ENCODE results near the gene FSTL3. TPM values are rescaled to one million over a fixed set of nuclear protein-coding genes. Genes with fewer than 3 reads are reported as not detected.
"Not testable (repeated sequence)": the region's sequence is repeated elsewhere in the genome, so short reads cannot be mapped to it uniquely, and the experiment has no call there.

FSTL3 gene
- total RNA-seq, 2 experiments from 2014 or later = 6.2 to 6.5 TPM

DNA sequence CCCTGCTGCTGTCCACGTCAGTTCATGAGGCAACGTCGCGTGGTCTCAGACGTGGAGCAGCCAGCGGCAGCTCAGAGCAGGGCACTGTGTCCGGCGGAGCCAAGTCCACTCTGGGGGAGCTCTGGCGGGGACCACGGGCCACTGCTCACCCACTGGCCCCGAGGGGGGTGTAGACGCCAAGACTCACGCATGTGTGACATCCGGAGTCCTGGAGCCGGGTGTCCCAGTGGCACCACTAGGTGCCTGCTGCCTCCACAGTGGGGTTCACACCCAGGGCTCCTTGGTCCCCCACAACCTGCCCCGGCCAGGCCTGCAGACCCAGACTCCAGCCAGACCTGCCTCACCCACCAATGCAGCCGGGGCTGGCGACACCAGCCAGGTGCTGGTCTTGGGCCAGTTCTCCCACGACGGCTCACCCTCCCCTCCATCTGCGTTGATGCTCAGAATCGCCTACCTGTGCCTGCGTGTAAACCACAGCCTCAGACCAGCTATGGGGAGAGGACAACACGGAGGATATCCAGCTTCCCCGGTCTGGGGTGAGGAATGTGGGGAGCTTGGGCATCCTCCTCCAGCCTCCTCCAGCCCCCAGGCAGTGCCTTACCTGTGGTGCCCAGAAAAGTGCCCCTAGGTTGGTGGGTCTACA, 6.6 kb downstream of the FSTL3 start:
- no peak for DNase-seq
- H3K4me1 Mint-ChIP-seq = no peaks in the 10 kb centered on the region
- H3K36me3 Mint-ChIP-seq = peaks cover 1% of the 10 kb centered on the region
- H3K9me3 Mint-ChIP-seq = no peaks in the 10 kb centered on the region
- H3K4me3 Mint-ChIP-seq = no peak overlapping the region
- H3K27ac Mint-ChIP-seq = no peak overlapping the region
- H3K27me3 Mint-ChIP-seq = peaks cover under 1% of the 10 kb centered on the region

DNA sequence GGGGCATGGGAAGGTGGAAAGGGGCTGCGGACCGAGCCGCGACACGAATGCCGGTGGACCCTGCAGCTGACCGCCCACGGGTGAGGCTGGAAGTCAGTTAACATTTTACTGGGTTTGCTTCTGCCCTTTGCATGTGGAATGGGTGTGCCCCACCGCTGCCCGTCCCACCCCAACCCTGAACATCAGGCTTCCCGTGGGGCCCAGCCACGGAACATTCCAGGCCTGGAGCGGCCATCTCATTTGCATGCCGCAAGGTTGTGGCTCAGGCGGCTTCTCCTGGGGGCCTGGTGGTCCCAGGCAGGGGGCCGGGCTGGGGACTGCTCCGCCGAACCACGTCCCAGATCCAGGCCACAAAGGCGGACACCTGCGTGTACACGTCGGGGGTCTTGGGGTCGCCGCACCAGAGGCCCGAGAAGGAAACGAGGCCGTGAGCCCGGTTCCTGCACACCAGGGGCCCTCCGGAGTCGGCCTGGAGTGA, 9.3 kb downstream of the FSTL3 start:
- Mint-ChIP-seq H3K36me3 (peaks cover 1% of the 10 kb centered on the region), H3K4me1 (no peaks in the 10 kb centered on the region), H3K27me3 (no peaks in the 10 kb centered on the region), H3K4me3 (no peak overlapping the region), H3K27ac (no peak overlapping the region), H3K9me3 (no peaks in the 10 kb centered on the region)
- no peak for DNase-seq

DNA sequence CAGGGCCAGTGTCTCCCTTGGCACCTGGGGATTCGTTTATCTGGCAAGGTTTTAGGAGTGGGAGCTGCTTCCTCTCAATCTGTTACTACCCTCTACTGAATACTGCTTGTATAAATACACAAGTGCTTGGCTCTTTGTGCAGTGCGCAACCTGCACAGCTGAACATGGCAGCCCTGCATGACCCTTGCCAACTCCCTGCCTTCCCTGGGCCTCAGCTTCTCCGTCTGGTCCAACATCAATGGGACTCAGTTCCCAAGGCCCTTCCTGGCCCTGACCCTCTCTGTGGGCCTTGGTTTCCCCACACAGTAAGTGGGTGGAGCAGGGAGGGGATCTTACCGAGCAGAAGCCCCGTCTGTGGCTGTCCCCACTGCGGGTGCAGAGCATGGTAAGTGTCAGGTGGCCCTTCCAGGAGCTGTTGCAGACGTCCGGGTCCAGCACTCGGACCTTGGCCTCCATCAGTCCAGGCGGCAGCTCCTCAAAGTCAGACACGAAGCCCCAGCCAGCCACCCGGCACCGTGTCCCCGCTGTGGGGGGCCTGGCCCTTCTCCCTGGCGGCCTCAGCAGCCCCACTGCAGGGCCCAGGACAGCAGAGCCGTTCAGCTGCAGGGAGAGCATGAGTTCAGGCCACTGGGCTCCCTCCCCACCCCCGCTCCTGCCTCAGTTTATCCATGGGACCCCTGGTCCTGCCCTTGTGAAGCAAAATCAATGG, 10.6 kb downstream of the FSTL3 start:
- no peak for DNase-seq
- H3K36me3 Mint-ChIP-seq = no peaks in the 10 kb centered on the region
- H3K27me3 Mint-ChIP-seq = no peaks in the 10 kb centered on the region
- no peaks in the 10 kb centered on the region for H3K9me3 Mint-ChIP-seq
- H3K4me1 Mint-ChIP-seq = no peaks in the 10 kb centered on the region
- no peak overlapping the region for H3K27ac Mint-ChIP-seq
- H3K4me3 Mint-ChIP-seq = no peak overlapping the region

DNA sequence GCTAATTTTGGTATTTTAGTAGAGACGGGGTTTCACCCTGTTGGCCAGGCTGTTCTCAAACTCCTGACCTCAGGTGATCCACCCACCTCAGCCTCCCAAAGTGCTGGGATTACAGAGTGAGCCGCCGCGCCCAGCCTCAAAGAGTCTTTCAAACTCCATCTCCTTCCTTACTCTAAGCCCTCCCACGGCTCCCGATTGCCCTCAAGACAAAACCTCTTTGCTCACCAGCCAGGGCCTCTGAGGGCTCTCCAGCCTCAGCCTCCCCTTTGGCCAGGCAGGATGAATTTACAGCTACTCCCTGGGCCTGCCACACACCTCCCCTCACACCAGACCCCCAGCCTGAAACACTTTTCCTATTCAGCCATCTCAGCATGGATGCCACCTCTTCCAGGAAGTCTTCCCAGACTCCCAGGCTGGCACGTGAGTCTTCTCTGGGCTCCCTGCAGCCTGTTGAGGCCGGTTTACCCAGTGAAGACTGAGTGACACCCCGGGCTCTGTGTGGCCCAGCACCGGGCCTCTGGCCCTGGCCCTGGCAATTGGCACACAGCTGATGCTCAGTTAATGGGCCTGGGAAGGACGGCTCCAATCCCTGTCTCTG, 11.5 kb downstream of the FSTL3 start:
- DNase-seq = no peak
- no peaks in the 10 kb centered on the region for H3K9me3 Mint-ChIP-seq
- no peaks in the 10 kb centered on the region for H3K36me3 Mint-ChIP-seq
- H3K27ac Mint-ChIP-seq = no peak overlapping the region
- H3K27me3 Mint-ChIP-seq = no peaks in the 10 kb centered on the region
- no peaks in the 10 kb centered on the region for H3K4me1 Mint-ChIP-seq
- H3K4me3 Mint-ChIP-seq = no peak overlapping the region

DNA sequence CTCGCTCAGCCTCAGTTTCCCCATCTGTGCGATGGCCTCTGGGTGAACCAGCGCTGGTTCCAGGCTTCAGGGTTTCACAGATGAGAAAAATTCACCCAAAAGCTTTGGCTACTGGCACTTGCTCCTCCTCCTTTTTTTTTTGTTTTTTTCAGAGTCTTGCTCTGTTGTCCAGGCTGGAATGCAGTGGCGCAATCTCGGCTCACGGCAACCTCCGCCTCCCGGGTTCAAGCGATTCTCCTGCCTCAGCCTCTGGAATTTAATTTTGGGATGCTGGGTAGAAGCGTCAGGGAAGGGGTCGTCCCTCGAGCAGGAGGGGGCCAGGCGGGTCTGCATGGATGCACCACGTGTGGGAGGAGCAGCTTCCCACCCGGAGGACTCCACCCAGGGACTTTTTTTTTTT, 12.0 kb downstream of the FSTL3 start:
- H3K9me3 Mint-ChIP-seq = no peaks in the 10 kb centered on the region
- H3K4me3 Mint-ChIP-seq = no peak overlapping the region
- no peak overlapping the region for H3K27ac Mint-ChIP-seq
- DNase-seq = no peak
- H3K36me3 Mint-ChIP-seq = no peaks in the 10 kb centered on the region
- no peaks in the 10 kb centered on the region for H3K4me1 Mint-ChIP-seq
- no peaks in the 10 kb centered on the region for H3K27me3 Mint-ChIP-seq

DNA sequence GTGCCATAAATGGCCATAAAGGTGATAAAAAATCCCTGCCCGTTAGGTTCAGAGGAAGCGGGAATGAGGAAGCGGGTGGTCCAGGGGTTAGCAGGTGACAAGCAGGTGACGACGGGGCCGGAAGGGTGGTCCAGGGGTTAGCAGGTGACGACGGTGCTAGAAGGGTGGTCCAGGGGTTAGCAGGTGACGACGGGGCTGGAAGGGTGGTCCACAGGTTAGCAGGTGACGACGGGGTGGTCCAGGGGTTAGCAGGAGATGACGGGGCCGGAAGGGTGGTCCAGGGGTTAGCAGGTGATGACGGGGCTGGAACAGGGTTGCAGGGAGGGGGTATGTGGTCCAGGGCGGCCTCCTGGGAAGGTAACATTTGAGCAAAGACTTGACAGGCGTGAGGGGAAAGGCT, 12.8 kb downstream of the FSTL3 start:
- Mint-ChIP-seq H3K9me3 (no peaks in the 10 kb centered on the region), H3K4me3 (no peak overlapping the region), H3K4me1 (no peaks in the 10 kb centered on the region), H3K27ac (no peak overlapping the region), H3K27me3 (no peaks in the 10 kb centered on the region), H3K36me3 (no peaks in the 10 kb centered on the region)
- no peak for DNase-seq

DNA sequence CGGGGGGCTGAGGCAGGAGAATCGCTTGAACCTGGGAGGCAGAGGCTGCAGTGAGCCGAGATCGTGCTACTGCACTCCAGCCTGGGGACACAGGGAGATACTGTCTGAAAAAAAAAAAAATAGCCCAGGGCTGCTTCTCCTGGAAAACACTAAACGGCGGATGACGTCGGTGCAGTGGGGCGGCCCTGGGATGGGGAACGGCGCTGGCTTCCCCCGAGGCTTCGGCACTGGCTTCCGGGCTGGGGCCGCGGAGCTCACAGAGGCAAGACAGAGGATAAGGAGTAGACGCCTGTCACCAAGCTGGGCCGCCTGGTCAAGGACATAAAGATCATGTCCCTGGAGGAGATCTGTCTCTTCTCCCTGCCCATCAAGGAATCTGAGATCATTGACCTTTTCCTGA, 14.0 kb downstream of the FSTL3 start:
- Mint-ChIP-seq H3K36me3 (no peaks in the 10 kb centered on the region), H3K9me3 (no peaks in the 10 kb centered on the region), H3K4me1 (no peaks in the 10 kb centered on the region), H3K27ac (no peak overlapping the region), H3K4me3 (no peak overlapping the region), H3K27me3 (peaks cover 10% of the 10 kb centered on the region)
- no peak for DNase-seq

DNA sequence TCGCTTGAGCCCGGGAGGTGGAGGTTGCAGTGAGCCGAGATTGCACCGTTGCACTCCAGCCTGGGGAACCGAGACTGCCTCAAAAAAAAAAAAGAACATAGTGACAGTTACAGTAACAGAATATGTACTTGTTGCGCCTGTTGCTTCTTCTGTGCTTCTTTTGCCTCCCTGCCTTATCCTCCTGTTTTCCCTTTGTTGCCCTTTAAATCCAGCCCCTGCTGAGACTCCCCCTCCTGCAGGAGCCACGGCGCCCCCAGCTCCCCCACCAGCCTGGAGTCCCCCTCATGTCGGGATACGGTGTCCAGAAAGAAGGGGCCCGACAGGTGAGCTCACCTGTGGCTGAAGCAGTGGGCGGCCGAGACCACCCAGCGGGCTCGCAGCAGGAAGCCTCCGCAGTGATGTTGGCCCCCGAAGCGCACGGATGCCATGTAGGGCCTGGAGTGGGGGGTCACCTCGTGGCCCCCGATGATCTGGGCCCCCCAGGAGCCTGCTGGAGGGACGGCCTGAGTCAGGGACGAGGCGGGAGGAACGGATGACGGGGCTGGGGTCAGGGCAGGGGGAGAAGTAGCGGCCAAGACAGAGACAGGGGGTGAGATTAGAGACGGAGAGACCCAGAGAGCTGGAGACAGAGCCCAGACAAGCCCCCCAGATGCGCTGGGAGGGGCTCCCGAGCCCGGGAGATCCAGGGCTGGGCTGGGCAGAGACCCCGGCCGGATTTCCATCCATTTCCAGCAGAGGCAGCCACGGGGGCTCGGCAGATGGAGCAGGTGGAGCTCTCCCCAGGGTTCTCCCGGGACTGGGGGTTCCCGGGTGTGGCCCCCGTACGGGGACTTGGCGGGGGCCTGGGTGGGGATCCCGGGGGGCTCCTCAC, 18.5 kb downstream of the FSTL3 start:
- no peaks in the 10 kb centered on the region for H3K9me3 Mint-ChIP-seq
- H3K4me3 Mint-ChIP-seq = no peak overlapping the region
- H3K27ac Mint-ChIP-seq = no peak overlapping the region
- no peak for DNase-seq
- H3K27me3 Mint-ChIP-seq = peaks cover 42% of the 10 kb centered on the region
- H3K4me1 Mint-ChIP-seq = peaks cover 2% of the 10 kb centered on the region
- H3K36me3 Mint-ChIP-seq = no peaks in the 10 kb centered on the region

DNA sequence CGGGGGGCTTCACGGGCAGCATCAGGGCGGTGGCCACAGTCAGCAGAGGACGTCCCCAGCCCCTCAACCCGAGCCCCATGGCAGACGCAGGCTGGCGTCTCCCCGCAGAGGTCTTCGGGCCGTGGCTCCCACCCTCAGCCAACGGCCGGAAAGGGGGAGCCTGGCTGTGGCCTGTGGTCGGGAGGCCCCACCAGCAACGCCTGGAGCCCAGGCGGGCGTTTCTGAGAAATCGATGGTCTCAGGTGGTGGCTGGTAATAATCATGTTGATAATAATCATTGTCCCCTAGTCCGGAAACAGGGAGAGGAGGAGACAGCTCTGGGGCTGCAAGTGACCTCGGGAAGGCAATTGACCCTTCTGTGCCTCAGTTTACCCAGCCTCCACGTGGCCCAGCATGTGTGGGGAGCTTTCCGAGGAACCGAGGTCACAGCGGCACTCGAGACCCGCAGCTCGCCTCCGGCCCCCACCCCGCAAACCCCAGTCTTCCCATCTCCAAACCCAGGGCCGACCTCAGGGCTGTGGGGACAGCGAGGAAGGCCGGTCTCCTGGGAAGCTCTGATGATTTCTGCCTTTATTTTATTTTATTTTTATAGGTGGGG, 19.3 kb downstream of the FSTL3 start, which contains the start of gene PRSS57:
TSS of gene PRSS57 (minus strand) at position 101 of the 598 bp plus-strand sequence. CDS start at position 79, 22 bp downstream.
- Mint-ChIP-seq H3K27ac (no peak within 1 kb of the TSS), H3K27me3 (peaks cover 46% of the 10 kb centered on the region), H3K4me1 (peaks cover 2% of the 10 kb centered on the region), H3K4me3 (no peak within 1 kb of the TSS), H3K36me3 (no peaks in the 10 kb centered on the region), H3K9me3 (no peaks in the 10 kb centered on the region)
- DNase-seq = no peak

DNA sequence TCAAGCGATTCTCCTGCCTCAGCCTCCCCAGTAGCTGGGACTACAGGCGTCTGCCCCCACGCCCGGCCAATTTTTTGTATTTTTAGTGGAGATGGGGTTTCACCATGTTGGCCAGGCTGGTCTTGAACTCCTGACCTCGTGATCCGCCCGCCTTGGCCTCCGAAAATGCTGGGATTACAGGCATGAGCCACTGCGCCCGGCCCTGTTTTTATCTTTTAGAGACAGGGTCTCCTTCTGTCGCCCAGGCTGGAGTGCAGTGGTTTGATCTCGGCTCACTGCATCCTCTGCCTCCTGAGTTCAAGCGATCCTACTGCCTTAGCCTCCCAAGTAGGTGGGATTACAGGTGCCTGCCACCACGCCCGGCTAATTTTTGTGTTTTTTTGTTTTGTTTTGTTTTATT, 22.3 kb downstream of the FSTL3 start:
- H3K27me3 Mint-ChIP-seq = peaks cover 62% of the 10 kb centered on the region
- not testable (repeated sequence) for H3K9me3 Mint-ChIP-seq, H3K4me3 Mint-ChIP-seq, H3K36me3 Mint-ChIP-seq, H3K27ac Mint-ChIP-seq, DNase-seq, H3K4me1 Mint-ChIP-seq

DNA sequence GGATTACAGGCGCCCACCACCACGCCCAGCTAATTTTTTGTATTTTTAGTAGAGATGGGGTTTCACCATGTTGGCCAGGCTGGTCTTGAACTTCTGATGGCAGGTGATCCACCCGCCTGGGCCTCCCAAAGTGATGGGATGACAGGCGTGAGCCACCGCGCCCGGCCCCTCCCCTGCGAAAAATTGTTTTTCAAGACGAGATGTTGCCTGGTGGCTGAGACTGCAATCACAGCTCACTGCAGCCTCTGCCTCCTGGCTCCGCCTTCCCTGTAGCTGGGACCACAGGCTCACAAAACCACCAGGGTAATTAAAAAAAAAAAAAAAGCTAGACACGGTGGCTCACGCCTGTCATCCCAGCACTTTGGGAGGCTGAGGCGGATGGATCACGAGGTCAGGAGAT, 23.7 kb downstream of the FSTL3 start:
- H3K27ac Mint-ChIP-seq = not testable (repeated sequence)

DNA sequence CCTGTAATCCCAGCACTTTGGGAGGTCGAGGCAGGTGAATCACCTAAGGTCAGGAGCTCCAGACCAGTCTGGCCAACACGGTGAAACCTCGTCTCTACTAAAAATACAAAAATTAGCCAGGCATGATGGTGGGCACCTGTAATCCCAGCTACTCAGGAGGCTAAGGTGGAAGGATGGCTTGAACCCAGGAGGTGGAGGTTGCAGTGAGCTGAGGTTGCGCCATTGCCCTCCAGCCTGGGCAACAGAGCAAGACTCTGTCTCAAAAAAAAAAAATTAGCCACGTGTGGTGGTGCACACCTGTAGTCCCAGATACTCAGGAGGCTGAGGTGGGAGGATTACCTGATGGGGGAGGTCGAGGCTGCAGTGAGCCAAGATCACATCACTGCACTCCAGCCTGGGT, 26.7 kb downstream of the FSTL3 start:
- DNase-seq, H3K9me3 Mint-ChIP-seq, H3K27ac Mint-ChIP-seq, H3K4me3 Mint-ChIP-seq, H3K36me3 Mint-ChIP-seq, H3K4me1 Mint-ChIP-seq: not testable (repeated sequence)
- peaks cover 61% of the 10 kb centered on the region for H3K27me3 Mint-ChIP-seq

More for the DNA sequence above, 23.7 kb downstream of the FSTL3 start:
- not testable (repeated sequence) for H3K36me3 Mint-ChIP-seq, DNase-seq, H3K9me3 Mint-ChIP-seq, H3K4me1 Mint-ChIP-seq, H3K4me3 Mint-ChIP-seq
- peaks cover 59% of the 10 kb centered on the region for H3K27me3 Mint-ChIP-seq

DNA sequence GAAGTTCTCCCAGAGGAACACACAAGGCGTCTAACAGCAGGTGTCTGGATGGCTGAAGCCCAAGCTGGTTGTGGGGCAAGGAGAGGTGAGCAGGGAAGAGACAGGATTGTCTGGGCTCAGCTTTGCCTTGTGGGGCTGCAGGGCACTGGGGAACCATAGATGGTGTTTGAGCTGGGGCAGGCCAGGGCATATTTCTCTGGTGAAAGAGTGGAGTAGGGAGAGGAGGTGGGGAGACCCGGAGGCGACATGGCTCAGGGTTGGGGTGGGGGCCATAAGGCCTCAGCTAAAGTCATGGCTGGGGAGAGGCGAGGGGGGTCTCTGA, 27.1 kb downstream of the FSTL3 start:
- no peak for DNase-seq
- Mint-ChIP-seq H3K27me3 (peaks cover 60% of the 10 kb centered on the region), H3K36me3 (no peaks in the 10 kb centered on the region), H3K4me1 (no peaks in the 10 kb centered on the region), H3K9me3 (no peaks in the 10 kb centered on the region), H3K27ac (no peak overlapping the region), H3K4me3 (no peak overlapping the region)

DNA sequence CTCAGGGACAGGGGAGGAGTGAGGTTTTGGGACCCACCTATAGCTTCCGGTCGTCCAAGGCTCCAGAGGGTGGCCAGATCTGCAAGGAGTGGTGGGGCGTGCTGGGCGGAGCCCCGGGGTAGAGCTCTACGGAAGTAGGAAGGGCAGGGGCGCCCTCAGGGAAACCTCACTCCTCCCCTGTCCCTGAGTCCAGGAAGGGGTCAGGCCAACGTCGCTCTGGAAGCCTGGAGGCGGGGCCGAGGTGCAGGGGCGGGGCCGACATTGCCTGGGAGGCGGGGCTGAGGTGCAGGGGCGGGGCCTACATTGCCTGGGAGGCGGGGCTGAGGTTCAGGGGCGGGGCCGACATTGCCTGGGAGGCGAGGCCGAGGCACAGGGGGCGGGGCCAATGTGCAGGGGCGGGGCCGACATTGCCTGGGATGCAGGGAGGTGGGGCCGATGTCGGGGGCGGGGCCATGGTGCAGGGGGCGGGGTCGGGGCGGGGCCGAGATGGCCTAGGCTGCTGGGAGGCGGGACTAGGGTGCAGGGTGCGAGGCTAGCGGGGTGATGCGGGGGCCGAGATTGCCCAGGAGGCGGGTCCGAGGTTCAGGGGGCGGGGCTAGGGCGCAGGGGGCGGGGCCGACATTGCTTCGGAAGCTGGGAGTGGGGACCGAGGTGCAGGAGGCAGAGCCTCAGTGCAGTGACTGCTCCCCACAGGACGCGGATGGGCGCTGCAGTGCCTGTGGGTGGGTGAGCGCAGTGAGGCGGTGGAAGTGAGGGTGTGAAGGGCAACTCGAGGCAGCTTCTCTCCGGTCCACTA, 27.7 kb downstream of the FSTL3 start:
- Mint-ChIP-seq H3K4me1 (no peaks in the 10 kb centered on the region), H3K27ac (no peak overlapping the region), H3K4me3 (no peak overlapping the region), H3K9me3 (no peaks in the 10 kb centered on the region), H3K27me3 (peaks cover 55% of the 10 kb centered on the region), H3K36me3 (no peaks in the 10 kb centered on the region)
- peak; percentile 61 for DNase-seq
